AG04450 (cell line): Measurements from ENCODE around the gene DEAF1. TPM values are rescaled to one million over a fixed set of nuclear protein-coding genes. Genes with fewer than 3 reads are reported as not detected.

Source experiments
- CTCF ChIA-PET: fragments of 300-600, 350-600 bp; formaldehyde crosslinking; extraction: SDS; loops from one replicate; lab custom pipeline; 2022; ENCODE audit warnings: antibody characterized with exemption, inconsistent platforms; lab: Charles Lee
- POLR2A ChIA-PET: fragments of 350-600 bp; formaldehyde crosslinking; extraction: SDS; loops from one replicate; lab custom pipeline; 2021; ENCODE audit warnings: antibody characterized with exemption, inconsistent platforms; lab: Yijun Ruan, JAX
- DNase-seq: peaks from one replicate; pipeline ENCODE4 v3.0.0-alpha.2; 2011; ENCODE audit warnings: low read depth, low spot score
- H3K27ac ChIP-seq: one replicate; pipeline ENCODE4 v1.5.1; 2012; ENCODE audit warnings: low read depth, low read length, control low read depth
- H3K27me3 ChIP-seq: one replicate; pipeline ENCODE4 v1.6.0; 2012; ENCODE audit warnings: low read length; ENCODE audit not compliant: control insufficient read depth, insufficient read depth
- H3K4me3 ChIP-seq: 2 replicates; pipeline ENCODE4 v1.5.1; 2011; ENCODE audit warnings: mild to moderate bottlenecking, low read depth, low read length, control low read depth
- H3K9me3 ChIP-seq: 2 replicates; pipeline ENCODE4 v1.5.1; 2012; ENCODE audit warnings: low read length; ENCODE audit not compliant: control insufficient read depth, insufficient read depth
- polyA plus RNA-seq: library from polyadenylated mRNA; depleted of rRNA; stranded (reverse); fragments of >200 nt; gene quantifications from 2 replicates; pipeline ENCODE4 v1.2.3, GENCODE V29; 2011; rRNA removed
- TF ChIP-seq, protein P1 (sequence below): IDR thresholded peaks from 2 replicates; pipeline ENCODE4 v1.5.1; 2011; ENCODE audit warnings: low read depth, low read length, control low read depth, inconsistent platforms

DEAF1 gene
- polyA plus RNA-seq, 1 experiment = 13.0 TPM

GRCh38 chr11:597166-597725 lies 97.8 kb downstream of the DEAF1 start:
- Histone ChIP-seq H3K27ac (no peak overlapping the region), H3K4me3 (no peak overlapping the region), H3K27me3 (no peaks in the 10 kb centered on the region), H3K9me3 (no peaks in the 10 kb centered on the region; the same call in 1 of the 2 replicates)
- no peak for DNase-seq
- TF ChIP-seq, protein P1, sequence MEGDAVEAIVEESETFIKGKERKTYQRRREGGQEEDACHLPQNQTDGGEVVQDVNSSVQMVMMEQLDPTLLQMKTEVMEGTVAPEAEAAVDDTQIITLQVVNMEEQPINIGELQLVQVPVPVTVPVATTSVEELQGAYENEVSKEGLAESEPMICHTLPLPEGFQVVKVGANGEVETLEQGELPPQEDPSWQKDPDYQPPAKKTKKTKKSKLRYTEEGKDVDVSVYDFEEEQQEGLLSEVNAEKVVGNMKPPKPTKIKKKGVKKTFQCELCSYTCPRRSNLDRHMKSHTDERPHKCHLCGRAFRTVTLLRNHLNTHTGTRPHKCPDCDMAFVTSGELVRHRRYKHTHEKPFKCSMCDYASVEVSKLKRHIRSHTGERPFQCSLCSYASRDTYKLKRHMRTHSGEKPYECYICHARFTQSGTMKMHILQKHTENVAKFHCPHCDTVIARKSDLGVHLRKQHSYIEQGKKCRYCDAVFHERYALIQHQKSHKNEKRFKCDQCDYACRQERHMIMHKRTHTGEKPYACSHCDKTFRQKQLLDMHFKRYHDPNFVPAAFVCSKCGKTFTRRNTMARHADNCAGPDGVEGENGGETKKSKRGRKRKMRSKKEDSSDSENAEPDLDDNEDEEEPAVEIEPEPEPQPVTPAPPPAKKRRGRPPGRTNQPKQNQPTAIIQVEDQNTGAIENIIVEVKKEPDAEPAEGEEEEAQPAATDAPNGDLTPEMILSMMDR = no peak
- ChIA-PET CTCF (no interaction called here), POLR2A (no interaction called here)

GRCh38 chr11:596374-596773 lies 98.6 kb downstream of the DEAF1 start:
- CTCF ChIA-PET = no interaction called here
- H3K9me3 ChIP-seq = no peaks in the 10 kb centered on the region; the same call in 1 of the 2 replicates
- no peak overlapping the region for H3K4me3 ChIP-seq
- H3K27me3 ChIP-seq = no peaks in the 10 kb centered on the region
- no peak overlapping the region for H3K27ac ChIP-seq
- no peak for DNase-seq
- TF ChIP-seq, protein P1 = no peak
- POLR2A ChIA-PET = no interaction called here

DNA sequence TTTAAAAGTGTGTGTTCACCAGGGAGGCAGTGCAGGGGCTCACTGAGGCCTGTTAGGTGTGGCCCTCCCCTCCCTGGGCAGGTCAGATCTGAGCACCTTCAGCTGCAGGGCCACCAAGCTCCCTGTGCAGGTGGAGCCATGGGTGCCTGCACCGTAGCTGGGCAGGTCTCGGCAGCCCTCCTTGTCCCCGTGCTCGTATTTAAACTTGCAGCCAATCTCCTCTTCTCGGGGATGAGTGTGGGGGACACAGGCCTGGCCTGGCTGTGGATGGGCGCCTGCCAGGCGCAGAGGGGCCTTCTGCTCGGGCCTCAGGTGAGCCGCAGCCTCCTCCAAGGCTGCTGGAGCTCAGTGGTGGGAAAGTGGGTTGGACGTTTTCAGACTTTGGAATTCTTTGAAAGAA lies 99.6 kb downstream of the DEAF1 start:
- Histone ChIP-seq H3K27me3 (no peaks in the 10 kb centered on the region), H3K27ac (no peak overlapping the region), H3K4me3 (no peak overlapping the region), H3K9me3 (no peaks in the 10 kb centered on the region; the same call in 1 of the 2 replicates)
- CTCF ChIA-PET = no interaction called here
- DNase-seq = no peak
- TF ChIP-seq, protein P1 = no peak
- POLR2A ChIA-PET = no interaction called here

Other genes starting within 250 kb of the DEAF1 start
- 15.8 and 19.7 TPM in 2 replicates for gene PTDSS2, start 244.9 kb downstream of the DEAF1 start, polyA plus RNA-seq
- 98.6 and 168 TPM in 2 replicates for gene RNH1, start 188.0 kb downstream of the DEAF1 start, polyA plus RNA-seq
- 44.7 and 58.7 TPM in 2 replicates for gene HRAS, start 159.6 kb downstream of the DEAF1 start, polyA plus RNA-seq
- gene LRRC56, start 157.7 kb downstream of the DEAF1 start, polyA plus RNA-seq = 0.86 and 1.5 TPM in 2 replicates
- gene LMNTD2, start 134.5 kb downstream of the DEAF1 start, polyA plus RNA-seq = 0.32 and 0.67 TPM in 2 replicates
- 2.5 and 4.3 TPM in 2 replicates for gene RASSF7, start 134.3 kb downstream of the DEAF1 start, polyA plus RNA-seq
- 7.3 and 8.4 TPM in 2 replicates for gene PHRF1, start 118.8 kb downstream of the DEAF1 start, polyA plus RNA-seq
- gene IRF7, start 79.3 kb downstream of the DEAF1 start, polyA plus RNA-seq = 2.4 and 3.6 TPM in 2 replicates
- gene CDHR5, start 70.3 kb downstream of the DEAF1 start, polyA plus RNA-seq = not detected in 2 replicates
- gene SCT, start 68.0 kb downstream of the DEAF1 start, polyA plus RNA-seq = not detected in 2 replicates
- 0.05 TPM in 1 of 2 replicates, not detected in the other for gene DRD4, start 58.0 kb downstream of the DEAF1 start, polyA plus RNA-seq
- 16.2 and 18.7 TPM in 2 replicates for gene TMEM80, start 594 bp upstream of the DEAF1 start, polyA plus RNA-seq
- gene EPS8L2, start 11.0 kb upstream of the DEAF1 start, polyA plus RNA-seq = 11.0 and 17.0 TPM in 2 replicates
- gene TALDO1, start 52.2 kb upstream of the DEAF1 start, polyA plus RNA-seq = 242 and 286 TPM in 2 replicates
- 15.0 and 18.8 TPM in 2 replicates for gene GATD1, start 82.3 kb upstream of the DEAF1 start, polyA plus RNA-seq
- gene CEND1, start 94.9 kb upstream of the DEAF1 start, polyA plus RNA-seq = 0.55 and 1.1 TPM in 2 replicates
- gene SLC25A22, start 103.1 kb upstream of the DEAF1 start, polyA plus RNA-seq = 11.3 and 11.5 TPM in 2 replicates
- 5.7 and 8.2 TPM in 2 replicates for gene PIDD1, start 110.0 kb upstream of the DEAF1 start, polyA plus RNA-seq
- gene RPLP2, start 114.7 kb upstream of the DEAF1 start, polyA plus RNA-seq = 940 and 1,115 TPM in 2 replicates
- gene PNPLA2, start 123.7 kb upstream of the DEAF1 start, polyA plus RNA-seq = 17.3 and 29.3 TPM in 2 replicates
- 0.26 and 0.36 TPM in 2 replicates for gene CRACR2B, start 132.7 kb upstream of the DEAF1 start, polyA plus RNA-seq
- gene CD151, start 137.7 kb upstream of the DEAF1 start, polyA plus RNA-seq = 559 and 909 TPM in 2 replicates
- 211 and 431 TPM in 2 replicates for gene POLR2L, start 147.3 kb upstream of the DEAF1 start, polyA plus RNA-seq
- 92.6 and 134 TPM in 2 replicates for gene TSPAN4, start 147.6 kb upstream of the DEAF1 start, polyA plus RNA-seq
- gene CHID1, start 215.6 kb upstream of the DEAF1 start, polyA plus RNA-seq = 95.5 and 120 TPM in 2 replicates
- gene AP2A2, start 230.6 kb upstream of the DEAF1 start, polyA plus RNA-seq = 54.2 and 55.7 TPM in 2 replicates